GM18498 (cell line): ENCODE results near the gene MSRB3.

Experiments
- ATAC-seq: cut with Tn5 transposase; IDR thresholded peaks from one replicate; pipeline ENCODE4 v1.9.1; 2021; ENCODE audit warnings: mild to moderate bottlenecking, moderate library complexity; ENCODE audit not compliant: unreplicated experiment

Gene MSRB3

DNA sequence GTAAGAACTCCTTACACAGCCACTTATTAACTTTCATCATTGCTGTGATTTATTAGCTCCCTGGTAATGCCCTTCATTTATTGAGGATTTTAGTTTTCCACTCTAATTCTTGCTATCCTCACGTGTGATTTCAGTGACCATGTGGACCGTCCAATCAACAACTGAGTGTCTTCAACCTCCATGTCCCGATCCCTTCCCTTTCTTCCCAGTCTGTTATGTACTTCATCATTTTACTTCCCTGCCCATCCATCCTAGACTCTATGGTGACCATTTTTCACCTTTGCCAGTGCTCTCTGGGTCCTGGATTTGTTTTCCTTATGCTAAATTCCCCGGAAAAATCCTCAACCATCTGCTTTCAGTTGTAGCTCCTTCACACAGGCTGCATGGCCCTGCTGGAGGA, 111.0 kb downstream of the MSRB3 start:
- ATAC-seq = no peak

DNA sequence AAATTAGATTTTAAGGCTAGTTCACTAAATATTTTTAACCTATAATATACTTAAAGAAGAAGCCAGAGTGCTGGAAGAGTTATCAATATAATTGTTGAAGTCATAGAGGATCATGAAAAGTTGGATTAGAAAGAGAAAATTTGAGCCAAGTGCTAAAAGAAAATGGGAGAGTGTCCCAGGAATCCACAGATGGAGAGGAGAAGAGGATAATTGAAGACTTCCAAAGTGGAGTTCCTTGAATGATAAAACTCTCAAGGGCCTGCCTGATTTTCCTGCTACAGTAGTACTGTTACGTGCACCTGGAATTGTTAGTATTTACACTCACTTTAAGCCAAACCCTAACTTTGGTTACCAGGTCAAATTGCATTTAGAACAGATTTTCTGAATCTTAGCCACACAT, 113.2 kb downstream of the MSRB3 start:
- no peak for ATAC-seq

DNA sequence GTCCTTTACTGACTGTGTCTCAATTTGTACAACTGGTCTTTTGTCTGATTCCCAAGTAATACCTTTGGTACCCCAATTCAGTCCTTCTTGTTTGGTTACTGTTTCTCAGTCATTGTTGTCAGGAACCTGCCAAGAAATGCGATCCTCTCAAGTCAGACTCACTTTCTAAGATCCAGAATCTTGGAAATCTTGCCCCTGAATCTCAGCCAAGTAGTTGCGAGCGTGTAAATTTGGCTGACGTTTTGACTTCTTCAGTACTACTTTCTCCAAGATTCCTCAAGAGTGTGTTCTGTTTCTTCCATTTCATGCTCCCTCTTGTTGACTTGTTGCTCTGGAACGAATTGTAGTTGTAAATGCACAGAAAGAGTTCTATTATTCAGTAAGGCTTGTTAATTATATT, 114.0 kb downstream of the MSRB3 start:
- no peak for ATAC-seq

DNA sequence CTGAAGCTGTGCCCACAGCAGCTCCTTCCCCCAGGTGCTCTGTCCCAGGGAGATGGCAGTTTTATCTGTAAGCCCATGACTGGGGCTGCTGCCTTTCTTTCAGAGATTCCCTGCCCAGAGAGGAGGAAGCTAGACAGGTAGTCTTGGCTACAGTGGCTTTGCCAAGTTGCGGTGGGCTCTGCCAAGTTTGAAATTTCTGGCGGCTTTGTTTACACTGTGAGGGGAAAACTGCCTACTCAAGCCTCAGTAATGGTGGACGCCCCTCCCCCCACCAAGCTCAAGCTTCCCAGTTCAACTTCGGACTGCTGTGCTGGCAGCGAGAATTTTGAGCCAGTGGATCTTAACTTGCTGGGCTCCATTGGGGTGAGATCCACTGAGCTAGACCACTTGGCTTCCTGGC, 124.7 kb downstream of the MSRB3 start:
- ATAC-seq = no peak

DNA sequence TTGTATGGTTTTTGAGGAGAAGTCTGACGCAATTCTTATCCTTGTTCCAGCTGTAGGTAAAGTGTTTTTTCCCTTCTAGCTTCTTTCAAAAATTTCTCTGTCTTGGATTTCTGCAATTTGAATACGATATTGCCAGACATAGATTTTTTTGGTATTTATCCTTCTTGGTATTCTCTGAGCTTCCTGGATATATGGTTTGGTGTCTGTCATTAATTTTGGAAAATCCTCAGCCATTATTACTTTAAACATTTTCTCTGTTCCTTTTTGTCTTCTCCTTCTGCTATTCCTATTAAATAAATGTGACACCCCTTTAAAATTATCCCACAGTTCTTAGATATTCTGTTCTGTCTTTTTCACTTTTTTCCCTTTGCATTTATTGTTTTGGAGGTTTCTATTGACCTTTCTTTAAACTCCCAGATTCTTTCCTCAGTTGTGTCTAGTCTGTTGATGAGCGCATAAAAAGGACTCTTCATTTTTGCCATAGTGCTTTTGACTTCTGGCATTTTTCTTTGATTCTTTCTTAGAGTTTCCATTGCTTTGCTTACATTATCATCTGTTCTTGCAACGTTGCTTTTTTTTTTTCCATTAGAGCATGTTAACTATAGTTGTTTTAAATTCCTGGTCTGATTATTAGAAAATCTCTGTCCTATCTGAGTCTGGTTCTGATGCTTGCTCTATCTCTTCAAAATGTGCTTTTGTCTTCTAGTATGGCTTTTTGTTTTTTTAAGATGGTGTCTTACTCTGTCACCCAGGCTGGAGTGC, 129.1 kb downstream of the MSRB3 start:
- no peak for ATAC-seq

DNA sequence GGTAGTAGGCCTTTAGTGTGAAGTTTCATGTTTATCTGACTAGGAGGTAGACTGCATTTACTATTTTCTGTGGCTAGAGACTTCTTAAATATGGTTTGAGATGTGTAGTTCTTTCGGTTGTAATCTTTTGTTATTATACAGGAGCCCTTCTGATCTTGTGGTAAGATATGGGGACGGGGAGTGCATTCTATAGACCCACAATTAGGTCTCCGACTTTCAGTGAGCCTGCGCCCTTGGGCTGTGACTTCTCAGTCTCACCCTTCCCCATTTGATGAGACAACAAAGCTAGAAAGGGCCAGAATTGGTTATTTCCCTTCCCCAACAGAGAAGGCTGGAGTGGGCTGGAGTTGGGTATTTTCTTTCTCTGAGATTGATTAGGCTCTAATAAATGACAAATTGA, 130.0 kb downstream of the MSRB3 start:
- no peak for ATAC-seq

DNA sequence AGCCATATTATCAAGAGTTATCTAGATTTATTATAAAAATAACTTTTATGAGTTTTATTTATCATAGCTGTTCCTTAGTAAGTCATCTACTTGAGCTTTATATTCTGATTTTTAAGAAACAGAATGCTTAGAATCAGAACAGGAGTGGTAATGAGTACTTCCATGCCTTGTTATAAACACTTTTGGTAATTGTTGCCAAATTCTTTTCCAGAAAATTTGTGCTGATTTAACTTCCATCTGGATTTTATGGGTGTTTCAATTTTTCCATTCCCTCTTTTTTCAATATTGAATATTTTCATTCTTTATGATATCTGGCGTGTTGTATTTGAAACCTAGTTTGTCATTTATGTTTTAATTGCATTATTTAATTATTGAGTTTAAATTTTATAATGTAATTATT, 131.2 kb downstream of the MSRB3 start:
- ATAC-seq = no peak

DNA sequence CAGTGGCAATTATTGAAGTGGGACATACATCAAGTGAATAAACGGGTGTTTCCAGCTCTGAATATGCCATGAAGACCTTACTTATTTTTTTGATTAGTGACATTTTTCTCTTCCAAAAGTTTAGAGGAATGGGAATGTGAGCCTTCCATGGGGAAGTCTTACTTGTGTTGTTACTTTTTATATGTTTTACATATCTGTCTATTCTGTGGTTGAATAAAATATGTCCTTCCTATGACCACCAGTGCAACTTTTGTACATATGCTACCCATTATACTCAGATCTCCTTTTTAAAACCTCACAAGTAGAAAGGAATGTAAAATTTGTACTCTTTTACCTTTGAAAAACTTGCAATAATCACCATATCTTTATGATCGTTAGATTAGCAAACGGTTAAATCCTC, 132.7 kb downstream of the MSRB3 start:
- ATAC-seq = no peak

DNA sequence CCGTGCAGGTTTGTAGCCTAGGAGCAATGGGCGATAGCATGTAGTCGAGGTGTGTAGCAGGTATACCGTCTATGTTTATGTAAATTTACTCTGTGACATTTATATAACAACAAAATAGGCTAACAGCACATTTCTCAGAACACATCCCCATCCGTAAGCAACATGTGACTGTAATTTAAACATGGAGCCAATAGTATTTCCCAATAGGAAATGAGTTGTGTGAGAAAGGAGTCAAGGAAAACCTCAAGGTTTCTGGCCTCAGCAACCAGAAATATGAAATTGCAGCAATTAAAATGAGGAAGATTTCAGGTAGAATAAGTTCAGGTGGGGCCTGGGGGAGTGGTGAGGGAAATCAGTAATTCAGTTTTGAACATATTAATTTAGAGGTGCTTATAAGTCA, 136.0 kb downstream of the MSRB3 start:
- no peak for ATAC-seq

DNA sequence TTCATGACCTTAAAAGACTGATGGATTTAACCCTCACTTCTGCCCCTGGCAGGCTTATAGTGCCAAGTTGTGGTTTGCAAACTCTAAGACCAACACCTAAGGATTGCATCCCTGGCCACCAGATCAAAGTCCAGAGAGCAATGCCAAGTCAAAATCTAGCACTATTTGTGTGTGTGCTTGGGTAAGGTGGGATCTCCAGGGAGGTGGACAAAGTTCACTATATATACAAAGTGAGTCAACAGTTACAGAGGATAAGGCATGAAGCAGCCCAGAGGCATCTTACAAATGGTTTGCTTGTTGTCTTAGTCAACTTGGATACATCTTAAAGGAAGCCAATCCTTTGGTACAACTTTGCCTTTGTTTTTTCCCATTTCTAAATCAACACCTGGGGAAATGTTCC, 137.3 kb downstream of the MSRB3 start:
- no peak for ATAC-seq

DNA sequence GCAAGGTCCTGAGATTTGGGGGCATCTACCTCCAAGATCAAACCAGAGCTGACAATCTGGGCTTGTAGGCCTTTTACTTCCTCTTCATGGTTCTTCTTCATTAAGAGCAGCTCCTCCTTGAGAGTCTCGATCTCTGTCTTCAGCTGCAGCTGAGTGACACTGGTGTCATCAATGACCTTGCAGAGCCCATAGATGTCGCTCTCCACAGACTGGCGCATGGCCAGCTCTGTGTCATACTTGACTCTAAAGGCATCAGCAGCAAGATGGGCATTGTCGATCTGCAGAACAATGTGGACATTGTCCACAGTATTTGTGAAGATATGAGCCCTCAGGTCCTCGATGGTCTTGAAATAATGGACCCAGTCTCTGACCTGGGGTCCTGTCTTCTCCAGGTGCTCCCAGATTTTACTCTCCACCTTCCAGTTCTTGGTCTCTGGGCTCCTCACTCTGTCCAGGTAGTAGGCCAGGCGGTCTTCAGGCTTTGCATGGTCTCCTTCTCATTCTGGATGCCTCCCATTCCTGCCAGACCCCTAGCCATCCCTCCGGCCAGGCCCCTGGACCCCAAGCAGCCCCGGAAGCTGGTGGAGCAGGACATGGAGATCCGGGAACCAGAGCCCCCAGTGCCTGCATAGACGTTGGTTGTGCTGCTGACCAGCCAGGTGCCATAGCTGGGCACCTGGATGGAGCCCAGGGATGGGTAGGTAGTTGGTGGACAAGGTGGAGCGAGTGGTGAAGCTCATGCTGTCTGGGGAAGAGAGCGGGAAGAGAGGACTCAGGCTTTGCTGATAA, 141.0 kb downstream of the MSRB3 start:
- no peak for ATAC-seq

DNA sequence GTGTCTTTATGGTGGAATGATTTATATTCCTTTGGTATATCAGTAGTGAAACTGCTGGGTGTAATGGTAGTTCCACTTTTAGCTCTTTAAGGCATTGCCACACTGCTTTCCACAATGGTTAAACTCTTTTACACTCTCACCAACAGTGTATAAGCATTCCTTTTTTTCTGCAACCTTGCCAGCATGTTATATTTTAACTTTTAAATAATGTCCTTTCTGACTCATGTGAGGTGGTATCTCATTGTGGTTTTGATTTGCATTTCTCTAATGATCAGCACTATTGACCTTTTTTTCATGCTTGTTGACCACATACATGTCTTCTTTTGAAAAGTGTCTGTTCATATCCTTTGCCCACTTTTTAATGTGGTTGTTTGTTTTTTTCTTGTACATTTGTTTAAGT, 142.5 kb downstream of the MSRB3 start:
- ATAC-seq = no peak

DNA sequence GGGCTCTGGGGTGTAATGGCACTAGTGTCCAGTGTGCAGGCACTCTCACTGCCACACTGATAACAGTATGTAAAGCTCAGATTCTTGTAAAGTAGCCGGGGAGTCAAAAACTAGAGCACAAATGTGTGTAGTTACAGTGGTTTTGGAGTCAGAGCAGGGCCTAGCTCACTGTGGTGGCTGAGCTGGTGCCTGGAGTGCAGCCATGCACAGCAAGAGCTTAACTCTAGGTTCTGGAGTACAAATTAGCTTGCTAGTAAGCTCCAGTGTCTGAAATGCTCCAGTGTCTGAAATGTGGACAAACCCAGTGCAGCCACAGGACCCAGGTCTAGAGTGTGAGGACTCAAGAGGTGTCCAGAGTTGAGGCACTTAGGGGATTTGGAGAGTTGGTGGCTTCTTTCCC, 149.2 kb downstream of the MSRB3 start:
- ATAC-seq = no peak

DNA sequence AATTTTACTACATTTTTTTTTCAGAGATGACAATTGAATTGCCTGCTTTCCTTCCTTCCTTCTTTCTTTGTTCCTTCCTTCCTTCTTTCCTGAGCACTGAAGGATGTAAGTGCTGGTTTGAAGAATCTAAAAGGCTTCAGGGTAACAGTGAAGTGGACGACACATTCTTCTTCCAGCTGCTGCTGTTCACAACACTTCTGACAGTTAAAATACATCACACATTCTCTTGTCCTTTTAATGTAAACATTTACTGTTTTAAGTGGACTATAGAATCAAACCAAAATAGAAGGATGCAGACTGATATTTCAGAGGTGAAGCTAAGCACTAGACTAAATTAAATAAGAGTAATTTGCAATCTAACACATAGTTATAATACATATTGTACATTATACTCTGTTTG, 151.5 kb downstream of the MSRB3 start:
- no peak for ATAC-seq

DNA sequence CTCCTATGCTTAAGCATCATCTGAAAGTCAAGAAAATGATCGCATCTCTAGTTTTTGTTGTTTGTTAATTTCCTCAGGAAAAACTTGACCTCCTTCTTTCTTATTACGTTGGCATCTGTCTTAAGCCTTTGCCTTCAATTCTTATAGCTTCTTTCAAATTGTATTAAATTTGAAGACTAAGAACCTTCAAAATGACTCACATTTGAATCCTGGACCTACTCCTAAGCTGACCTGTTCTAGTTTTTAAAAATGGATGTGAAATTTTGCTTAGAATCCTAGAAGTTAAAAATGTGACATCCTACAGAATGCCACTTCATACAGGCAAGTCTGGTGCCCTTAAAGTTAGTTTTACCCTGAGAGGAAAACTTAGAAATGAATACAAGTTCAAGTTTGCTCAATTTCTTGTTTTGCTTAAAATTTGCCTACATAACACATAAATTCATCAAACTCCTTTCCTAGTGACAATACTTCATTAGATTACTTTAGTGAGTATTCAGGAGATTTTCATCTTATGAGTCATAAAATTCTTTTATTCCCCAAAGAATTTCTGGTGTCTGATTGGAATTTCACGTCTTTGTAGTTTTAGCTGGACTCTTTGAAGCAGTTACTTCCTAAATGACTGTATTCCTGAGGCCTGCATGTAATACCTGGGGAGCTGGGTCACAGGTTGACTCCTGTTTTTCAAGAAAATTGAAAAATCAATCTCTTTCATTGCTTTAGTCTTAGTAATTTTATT, 152.3 kb downstream of the MSRB3 start:
- ATAC-seq = no peak

DNA sequence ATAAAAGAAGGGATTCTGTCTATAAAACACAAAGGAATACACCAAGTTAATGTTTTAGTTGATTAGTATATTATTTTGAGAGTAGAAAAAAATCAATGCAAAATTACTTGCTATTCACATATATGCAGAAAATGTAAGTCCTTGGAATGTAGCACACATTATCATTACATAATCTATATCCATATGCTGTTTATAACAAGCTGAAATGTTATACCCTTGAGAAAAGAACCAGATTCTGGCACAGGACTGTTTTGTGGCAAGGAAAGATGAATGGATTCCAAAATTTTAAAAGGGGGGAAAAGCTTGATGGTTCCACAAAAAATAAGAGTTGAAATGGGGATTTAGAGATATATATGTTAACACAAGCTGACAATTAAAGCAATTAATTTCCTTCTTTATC, 153.6 kb downstream of the MSRB3 start:
- ATAC-seq = no peak

DNA sequence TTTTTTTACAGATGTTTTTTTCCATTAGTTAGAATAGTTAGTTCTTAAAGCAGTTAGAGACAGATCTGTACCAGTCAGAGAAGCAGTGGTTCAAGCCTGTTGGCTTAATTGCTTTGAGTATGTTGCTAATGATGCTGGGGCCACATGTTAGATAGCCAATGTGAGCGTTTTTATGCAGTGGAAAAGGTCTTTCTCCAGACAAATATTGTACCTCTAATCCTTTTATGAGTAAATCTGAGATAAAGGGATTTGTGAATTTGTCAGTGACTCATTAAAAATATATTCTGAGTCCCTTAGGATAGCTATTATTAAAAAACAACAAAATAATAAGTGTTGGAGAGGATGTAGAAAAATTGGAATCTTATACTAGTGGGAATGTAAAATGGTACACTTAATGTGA, 154.2 kb downstream of the MSRB3 start:
- ATAC-seq = no peak

DNA sequence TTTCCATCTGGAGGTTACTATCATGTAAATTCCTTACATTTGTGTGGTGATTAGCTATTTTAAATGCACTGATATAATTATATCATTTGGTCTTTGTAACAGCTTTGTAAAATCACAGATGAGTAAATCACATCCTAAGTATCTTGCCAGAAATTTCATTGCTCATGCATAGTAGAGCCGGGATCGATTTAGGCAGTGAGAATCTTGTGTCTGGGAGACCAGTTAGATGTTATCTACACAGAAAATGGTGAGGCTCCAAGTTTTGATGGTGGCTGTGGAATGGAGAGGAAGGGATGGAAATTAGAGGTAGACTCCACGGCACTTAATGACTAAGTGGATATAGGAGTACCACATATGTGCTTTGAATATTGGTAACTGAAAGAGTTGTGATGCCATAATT, 156.3 kb downstream of the MSRB3 start:
- ATAC-seq = no peak

DNA sequence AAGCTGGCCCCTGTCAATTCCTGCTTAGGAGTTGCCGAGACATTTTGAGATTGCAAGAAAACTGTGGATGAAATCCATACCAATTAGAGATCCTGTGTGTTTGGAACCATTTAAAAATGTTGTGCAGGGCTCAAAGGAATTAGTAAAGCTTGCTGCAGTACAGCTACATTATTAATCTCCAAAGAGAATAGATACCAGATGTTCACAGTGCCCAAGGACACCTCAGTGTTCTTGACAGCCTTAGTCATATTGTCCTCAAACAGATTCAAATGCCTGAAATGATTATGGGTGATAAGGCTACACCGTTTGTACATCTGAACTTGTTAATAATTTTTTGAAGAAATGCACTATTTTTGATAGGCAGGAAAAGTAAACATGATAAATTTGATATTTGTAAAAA, 164.6 kb downstream of the MSRB3 start:
- no peak for ATAC-seq

DNA sequence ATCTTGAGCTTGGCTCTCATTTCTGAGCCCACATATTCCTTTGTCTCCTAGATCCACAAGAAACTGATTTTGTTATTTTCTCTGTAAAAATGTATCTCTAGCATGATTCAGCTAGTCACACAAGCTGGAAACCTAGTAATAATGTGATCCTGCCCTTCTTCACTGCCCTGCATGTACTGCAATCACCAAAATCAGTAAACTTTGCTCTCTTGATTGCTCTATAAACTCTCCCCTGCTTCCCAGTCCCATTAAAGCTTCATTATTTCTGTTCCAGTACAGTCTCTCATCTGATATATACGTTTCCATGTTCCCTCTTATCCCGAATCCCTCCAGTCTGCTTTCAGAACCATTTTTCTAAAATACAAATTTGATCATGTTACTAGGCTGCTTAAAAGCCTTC, 166.5 kb downstream of the MSRB3 start:
- no peak for ATAC-seq

DNA sequence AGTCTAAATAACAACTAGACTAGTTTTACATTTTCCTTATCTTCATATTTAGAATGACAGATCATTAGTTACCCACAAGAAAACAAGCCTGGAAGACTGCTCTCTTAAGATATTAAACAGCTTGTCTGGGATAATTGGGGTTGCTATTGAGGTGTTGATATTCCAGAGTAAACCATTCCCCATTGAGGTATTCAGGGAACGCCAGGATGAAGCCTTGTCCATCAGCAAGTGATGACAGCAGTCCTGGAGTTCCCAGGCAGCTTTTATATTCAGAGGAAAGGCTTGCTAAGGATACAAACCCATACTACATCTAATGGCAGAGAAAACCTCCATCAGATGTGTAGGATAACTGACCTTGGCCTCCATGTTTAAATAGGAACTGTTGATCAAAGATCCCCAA, 168.4 kb downstream of the MSRB3 start:
- no peak for ATAC-seq

DNA sequence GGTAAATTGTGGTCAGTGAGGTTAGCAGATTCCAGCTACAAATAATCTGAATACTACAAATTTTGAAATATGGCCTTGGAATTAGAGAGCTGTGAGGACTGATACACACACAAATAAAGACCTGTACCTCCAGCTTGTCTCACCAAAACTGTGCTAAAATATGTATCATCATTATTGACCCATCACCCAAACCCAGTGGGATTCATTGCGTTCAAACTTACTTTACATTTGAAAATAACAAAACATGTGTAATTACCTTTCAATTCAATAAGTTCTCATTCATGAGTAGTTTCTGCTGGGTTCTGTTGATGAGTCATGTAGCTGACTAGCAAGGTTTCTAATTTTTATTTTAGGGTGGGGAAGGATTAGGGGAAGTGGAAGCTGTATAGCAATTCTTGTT, 170.9 kb downstream of the MSRB3 start:
- ATAC-seq = no peak
